ENCODE measurements around the gene PHAX.
"Not testable (repeated sequence)": the region's sequence is repeated elsewhere in the genome, so short reads cannot be mapped to it uniquely, and the experiment has no call there.

The PHAX gene

GRCh38 chr5:126600631-126601511, at the start of gene PHAX:
PHAX (plus strand) TSS chr5:126600947; CDS start chr5:126600963, 16 bp downstream.
- peak; percentile 57 for DNase-seq

GRCh38 chr5:126552614-126553013, 48.1 kb upstream of the PHAX start:
- no peak for DNase-seq

- DNase-seq, result not testable (repeated sequence)
These were observed 45.6 kb upstream of the PHAX start for GRCh38 chr5:126555101-126555500.

- DNase-seq, result peak; percentile 0
These were observed 38.8 kb upstream of the PHAX start for GRCh38 chr5:126561908-126562307.

GRCh38 chr5:126562823-126563222, 37.9 kb upstream of the PHAX start:
- no peak for DNase-seq

GRCh38 chr5:126568206-126568755, 32.5 kb upstream of the PHAX start:
- no peak for DNase-seq

- DNase-seq, result no peak
These were observed 25.1 kb upstream of the PHAX start for GRCh38 chr5:126575644-126576043.

GRCh38 chr5:126576974-126577373, 23.8 kb upstream of the PHAX start:
- DNase-seq, result no peak

- DNase-seq, result no peak
These were observed 23.3 kb upstream of the PHAX start for GRCh38 chr5:126577415-126577814.

GRCh38 chr5:126579716-126580115, 21.0 kb upstream of the PHAX start:
- no peak for DNase-seq

- DNase-seq, result no peak
These were observed 17.0 kb upstream of the PHAX start for GRCh38 chr5:126583761-126584160.

GRCh38 chr5:126587551-126588390, 13.0 kb upstream of the PHAX start:
- DNase-seq, result no peak

GRCh38 chr5:126589536-126590297, 11.0 kb upstream of the PHAX start:
- no peak for DNase-seq

GRCh38 chr5:126591549-126591948, 9.2 kb upstream of the PHAX start:
- no peak for DNase-seq

GRCh38 chr5:126594748-126595485, 5.8 kb upstream of the PHAX start, which contains the start of gene ALDH7A1:
ALDH7A1 (minus strand) TSS chr5:126595219; CDS start chr5:126595198, 21 bp downstream.
- DNase-seq, result peak; percentile 60

GRCh38 chr5:126595486-126596083, 5.2 kb upstream of the PHAX start:
- no peak for DNase-seq

- no peak for DNase-seq
These were observed 3.6 kb upstream of the PHAX start for GRCh38 chr5:126597156-126597555.

GRCh38 chr5:126599499-126599898, 1.2 kb upstream of the PHAX start:
- no peak for DNase-seq

- peak; percentile 3 for DNase-seq
These were observed 646 bp upstream of the PHAX start for GRCh38 chr5:126599971-126600630.

GRCh38 chr5:126603402-126603991, 2.8 kb downstream of the PHAX start:
- no peak for DNase-seq
